GM21390 (cell line): ENCODE results near the gene GIT1.

Experiments used
- ATAC-seq: cut with Tn5 transposase; IDR thresholded peaks from one replicate; pipeline ENCODE4 v1.9.1; 2021; ENCODE audit not compliant: unreplicated experiment

The GIT1 gene

DNA sequence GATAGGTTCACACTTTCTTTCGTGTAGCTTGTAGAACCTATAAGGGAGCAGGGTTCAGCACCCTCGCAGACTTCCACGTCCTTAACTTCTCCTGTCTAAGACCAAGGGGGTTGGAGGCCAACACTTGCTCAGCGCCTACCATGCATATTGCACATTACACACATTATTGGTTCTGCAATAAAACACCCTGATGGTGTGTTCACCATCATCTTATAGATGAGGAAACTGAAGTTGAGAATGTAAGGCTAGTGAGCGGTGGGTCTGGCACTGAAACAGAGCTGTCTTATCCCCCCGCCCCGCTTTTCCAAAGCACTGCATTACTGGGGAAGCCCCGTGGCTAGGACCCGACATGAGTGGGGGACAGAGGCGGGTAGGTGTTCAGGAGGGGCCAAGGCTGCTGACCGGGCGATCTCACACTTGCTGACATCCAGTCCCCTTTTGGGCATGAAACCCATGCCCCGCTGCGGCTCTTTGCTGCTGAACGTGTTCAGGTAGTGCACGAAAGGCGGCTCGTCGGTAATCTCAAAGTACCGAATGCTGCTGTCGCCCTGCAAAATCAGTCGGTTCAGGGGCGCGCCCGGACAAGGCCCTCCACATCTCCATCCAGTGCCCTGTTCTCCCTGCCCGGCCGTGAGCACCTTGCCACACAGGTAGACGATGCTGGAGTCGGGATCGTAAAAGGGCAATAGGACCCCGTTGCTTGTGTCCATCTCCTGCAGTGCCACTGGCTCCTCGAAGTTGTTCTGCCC is 27.0 kb upstream of the GIT1 start:
- ATAC-seq, result no peak

DNA sequence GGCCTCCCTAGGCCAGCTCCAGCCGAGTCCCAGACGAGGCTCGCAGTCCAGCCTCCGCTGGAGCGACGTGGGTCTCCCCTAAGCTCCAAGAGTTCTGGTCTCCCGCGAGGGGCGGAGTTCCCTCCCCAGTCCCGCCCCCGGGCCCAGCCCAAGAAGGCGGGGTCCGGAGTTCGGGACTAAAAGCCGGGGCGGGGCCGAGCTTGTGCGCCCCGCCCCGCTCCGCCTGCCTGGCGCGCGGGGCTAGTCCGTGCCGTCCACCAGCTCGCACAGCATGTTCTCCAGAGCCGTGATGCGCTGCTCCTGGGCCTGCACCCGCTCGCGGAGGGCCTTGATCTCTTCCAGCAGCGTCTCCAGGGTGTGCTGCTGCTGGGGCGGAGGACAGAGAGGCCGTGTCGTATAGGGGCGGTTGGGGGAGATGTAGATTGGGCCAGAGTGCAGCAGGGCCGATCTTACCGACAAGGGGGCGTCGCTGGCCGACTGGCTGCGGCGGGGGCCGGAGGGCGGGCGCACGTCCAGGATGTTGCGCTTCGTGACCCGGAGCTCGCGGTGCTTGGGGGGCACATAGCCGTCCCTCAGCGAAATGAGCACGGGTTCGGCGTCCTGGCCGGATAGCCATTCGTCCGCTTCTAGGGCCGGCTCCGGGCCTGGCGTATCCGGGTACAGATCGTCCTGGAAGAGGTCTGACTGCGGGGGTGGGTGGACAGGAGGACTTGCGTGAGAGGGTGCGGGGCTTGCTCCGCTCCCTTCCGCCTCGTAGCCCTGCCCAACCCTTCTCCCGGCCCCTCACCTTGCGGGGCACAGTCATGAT is 26.2 kb upstream of the GIT1 start:
- peak; percentile 58 for ATAC-seq

DNA sequence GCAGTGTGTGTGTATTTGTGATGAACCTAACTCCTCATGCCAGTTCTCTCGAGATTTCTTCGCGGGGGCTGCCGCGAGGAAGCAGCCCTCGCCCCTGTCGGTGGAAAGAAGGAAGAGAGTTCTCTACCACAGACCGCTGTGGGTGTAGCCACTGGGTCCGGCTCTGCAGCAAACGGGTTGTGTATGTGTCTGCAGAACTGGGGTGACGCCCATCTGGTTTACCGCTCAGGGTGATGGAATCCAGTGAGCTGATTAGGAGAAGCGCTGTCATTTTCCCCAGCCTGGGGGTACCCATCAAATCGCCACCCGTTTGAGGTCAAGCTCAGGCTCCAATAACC is 25.6 kb upstream of the GIT1 start:
- no peak for ATAC-seq

DNA sequence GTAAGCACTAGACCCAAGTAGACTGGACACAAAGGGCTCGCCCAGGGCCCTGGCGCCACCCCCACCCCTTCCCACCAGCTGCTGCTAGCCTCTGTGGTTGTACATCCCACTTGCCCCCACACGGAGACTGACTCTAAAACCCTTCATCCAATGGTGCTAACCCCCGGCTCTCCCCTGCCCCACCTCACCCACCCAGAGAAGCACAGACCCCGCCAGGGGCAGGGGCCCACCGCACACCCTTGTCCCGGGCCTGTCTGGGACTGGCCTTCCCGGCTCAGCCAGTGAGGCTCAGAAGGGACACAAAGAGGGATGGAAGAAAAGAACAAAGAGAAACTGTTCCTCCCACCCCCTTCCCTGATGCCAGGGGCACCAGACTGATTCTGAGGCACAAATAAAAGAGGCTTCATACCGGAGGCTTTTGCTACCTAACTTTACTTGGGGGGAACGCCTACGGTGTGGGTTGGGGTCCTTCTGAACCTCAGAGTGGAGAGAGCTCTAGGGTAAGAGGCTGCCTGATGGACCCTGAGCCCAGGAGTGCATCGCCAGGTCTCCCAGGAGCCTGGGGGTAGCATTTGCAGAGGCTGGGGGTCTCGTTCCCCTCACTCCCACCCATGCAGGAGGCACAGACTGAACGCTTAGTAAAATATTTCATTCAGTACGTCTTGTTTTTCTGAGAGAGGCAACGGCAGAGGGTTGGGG is 25.1 kb upstream of the GIT1 start:
- no peak for ATAC-seq

DNA sequence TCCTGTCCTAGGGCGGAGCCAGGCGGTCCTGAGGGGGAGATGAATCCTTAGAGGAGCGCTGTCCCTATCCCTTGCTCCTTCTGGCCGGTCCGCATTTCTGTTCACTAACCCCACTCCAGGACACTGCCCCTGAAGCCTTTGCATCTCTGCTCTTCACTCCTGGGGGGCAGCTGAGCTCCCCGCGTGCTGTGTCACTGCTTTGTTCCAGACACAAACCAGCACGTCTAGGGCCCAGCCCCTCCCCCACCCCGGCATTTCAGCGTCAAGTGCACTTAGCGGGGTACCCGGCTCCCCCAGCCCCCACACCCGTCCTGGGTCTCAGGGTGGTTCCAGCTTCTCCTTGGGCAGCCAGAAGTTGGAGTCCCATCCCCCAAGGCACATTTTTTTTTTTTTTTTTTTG is 24.4 kb upstream of the GIT1 start:
- no peak for ATAC-seq

DNA sequence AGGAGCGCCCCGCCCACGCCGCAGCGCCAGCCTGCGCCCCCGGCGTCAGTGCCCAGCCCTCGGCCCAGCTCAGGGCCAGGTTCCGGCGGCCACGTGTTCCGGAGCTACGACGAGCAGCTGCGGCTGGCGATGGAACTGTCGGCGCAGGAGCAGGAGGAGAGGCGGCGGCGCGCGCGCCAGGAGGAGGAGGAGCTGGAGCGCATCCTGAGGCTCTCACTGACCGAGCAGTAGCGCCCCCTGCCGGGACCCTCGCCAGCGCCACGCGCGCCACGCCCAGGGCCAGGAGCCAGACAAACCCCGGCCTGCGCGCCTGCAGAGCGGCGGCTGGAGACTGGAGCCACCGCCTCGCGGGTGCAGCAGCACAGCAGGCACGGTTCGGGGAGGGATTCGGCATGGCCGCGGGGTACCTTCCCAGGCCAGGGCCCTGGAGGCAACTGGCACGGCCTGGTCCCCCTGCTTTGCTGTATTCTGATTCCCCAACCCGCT is 23.9 kb upstream of the GIT1 start:
- ATAC-seq, result no peak

DNA sequence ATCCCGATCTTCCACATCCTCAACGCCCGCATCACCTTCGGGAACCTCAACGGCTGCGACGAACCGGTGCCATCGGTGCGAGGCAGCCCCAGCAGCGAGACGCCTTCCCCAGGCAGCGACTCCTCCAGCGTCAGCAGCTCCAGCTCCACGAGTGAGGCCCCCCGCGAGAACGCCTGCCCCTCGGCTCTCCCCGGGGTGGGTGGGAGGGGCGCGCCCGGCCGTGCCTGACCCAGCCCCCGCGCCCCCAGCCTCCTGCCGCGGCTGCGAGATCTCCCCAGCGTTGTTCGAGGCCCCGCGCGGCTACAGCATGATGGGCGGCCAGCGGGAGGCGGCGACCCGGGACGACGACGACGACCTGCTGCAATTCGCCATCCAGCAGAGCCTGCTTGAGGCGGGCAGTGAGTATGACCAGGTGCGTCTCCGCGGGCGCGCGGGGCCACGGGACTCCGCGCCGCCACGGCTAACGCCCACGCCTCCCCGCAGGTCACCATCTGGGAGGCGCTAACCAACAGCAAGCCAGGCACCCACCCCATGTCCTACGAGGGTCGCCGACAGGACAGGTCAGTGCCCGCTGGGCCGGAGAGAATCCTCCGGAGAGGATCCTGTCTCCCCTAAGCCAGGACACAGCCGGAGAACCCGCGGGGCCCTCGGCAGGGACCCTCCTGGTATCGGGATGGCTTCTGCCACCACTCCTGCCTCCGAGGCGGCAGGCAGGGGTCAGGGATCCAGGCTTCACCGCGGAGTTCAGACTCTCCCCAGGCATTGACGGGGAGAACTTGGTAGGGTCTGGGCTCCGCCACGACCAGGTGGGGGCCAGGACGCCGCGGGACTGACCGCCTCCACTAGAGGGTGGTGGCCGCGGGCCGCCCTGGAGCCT is 23.2 kb upstream of the GIT1 start:
- ATAC-seq, result no peak

DNA sequence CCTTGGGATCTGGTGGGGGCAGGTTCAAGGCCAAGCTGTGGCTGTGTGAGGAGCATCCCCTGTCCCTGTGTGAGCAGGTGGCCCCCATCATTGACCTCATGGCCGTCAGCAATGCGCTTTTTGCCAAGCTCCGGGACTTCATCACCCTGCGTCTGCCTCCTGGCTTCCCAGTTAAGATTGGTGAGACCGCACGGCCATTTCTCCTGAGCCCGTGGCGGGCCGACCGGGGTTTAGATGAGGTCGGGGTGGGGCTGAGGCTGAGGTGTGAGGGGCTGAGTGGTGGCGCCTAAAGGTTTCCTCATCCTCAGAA is 22.6 kb upstream of the GIT1 start:
- no peak for ATAC-seq

DNA sequence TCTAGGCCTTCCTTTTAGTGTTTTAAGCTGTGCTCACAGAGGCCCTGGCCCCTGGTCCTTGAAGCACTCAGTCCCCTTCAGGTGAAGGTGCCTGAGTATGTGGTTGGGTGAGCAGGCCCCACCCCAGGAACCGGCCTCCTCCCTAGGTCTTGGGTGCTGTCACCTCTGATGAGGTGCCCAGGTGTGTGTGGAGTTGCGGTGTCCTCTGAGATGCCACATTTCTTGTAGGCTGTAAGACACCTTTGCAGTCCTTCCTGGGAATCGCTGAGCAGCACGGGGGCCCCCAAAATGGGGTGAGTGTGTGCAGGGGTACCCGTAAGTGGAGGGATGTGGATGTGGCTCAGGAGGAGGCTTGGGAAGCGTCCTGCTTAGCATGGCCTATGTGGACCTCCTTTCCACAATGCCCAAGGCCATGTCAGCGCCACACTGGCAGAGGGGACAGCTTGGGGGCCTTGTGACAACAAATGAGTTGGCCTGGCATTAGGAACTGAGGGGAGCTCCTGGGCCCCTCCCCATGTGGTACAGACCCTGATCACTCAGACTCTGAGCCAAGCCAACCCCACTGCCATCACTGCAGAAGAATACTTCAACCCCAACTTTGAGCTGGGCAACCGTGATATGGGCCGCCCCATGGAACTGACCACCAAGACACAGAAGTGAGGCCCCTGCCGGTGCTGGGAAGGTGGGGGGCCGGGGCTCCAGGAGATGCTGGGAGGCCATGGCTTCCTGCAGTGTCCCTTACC is 22.1 kb upstream of the GIT1 start:
- no peak for ATAC-seq

DNA sequence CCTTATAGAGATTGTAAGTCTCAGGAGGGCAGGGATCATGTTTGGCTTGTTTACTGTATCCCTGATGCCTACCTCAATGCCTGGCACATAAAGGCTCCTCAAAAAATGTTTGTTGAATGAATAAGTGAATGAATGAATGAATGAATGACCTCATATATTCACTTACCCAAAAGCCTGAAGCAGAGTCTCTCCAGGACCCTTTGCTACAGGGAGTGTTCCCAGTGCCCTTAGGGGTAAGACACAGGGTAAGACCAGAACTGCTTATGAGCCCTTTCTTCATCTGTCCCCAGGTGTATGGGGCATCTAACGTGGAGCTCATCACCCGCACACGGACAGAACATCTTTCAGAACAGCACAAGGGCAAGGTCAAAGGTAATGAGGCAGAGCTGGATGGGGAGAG is 20.9 kb upstream of the GIT1 start:
- ATAC-seq, result no peak

DNA sequence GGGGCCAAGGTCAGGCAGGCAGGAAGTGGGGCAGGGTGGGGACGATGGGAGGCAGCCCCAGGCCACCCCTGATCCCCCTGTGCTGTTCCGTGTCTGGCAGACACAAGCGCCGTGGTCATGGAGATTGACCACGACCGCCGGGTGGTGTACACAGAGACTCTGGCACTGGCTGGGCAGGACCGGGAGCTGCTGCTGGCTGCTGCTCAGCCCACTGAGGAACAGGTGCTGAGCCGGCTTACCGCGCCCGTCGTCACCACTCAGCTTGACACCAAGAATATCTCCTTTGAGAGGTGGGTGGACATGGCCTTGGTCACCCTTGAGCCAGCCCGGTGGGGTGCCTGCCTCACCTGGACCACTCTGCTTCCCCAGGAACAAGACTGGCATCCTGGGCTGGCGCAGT is 19.5 kb upstream of the GIT1 start:
- ATAC-seq, result no peak

DNA sequence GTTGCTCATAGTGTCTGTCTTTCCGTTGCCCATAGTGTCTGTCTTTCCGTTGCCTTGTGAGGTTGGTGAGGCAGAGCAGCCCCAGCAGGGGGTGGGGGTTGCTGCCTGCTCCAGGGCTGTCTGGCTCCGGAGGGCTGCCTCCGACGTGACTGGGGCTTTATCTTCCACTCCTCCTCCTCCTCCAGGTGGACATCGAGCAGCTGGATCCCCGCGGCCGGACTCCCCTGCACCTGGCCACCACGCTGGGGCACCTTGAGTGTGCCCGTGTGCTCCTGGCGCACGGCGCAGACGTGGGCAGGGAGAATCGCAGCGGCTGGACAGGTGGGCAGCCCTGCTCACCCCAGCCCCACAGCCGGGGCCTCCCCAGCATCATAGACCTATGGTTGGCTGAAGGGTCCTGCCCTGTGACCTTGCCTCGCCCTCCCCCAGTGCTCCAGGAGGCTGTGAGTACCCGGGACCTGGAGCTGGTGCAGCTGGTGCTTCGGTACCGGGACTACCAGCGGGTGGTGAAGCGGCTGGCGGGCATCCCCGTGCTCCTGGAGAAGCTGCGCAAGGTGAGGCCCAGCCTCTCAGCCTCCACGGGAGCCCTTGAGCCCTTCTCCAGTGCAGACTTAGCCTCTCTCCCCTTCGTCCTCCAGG is 18.2 kb upstream of the GIT1 start:
- no peak for ATAC-seq

DNA sequence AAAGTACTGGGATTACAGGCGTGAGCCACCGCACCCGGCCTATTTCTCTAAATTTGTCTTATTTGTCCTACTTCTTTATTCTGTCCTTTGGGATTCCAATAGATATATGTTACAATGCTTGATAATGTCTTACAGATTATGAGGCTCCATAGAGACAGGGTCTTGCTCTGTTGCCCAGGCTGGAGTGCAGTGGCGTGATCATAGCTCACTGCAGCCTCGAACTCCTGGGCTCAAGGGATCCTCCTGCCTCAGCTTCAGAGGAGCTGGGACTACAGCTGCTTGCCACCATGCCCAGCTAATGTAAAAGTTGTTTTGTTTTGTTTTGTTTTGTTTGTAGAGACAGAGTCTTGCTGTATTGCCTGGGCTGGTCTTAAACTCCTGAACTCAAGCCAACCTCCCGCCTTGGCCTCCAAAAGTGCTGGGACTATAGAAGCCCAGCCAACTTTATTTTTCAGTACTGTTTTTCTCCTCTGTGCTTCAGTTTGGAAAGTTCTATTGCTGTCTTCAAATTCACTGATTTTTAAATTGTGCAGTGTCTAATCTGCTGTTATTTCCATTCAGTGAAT is 13.7 kb upstream of the GIT1 start:
- ATAC-seq, result no peak

DNA sequence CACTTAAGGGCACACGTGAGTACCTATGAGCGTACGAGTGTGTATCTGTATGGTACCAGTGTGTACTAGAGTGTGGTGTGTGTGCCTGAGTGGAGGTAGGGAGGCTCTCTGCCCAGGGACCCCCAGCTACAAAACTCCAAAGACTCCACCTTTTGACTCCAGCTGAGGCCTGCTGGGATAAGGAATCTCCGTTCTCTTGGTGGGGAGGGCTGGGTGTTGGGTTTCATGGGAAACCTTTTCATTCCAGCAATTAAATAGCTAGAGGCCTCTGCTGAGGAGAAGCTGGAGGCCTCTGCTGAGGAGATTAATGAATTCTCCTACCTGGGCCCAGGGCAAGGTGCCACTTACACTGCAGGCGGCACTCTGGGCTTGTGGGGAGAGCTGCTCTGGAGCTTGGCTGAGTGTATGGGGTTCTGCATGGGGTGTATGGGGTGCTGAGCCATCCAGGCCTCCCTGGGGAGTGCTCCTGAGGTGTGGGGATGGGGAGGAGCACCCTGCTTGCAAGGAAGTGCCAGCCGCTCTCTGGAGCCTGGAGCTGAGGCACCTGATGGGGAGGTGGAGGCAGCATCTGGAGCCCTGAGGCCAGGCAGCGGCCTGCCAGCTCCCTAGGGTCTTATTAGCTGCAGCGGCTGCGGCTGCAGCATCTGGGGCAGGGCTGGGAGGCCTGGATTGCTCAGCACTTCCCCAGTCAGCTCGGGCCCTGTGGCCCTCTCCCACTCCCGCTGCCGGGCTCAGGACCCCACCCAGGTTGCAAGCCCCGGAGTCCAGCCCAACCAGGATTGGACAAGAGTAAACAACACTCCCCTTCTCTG is 8.1 kb upstream of the GIT1 start:
- no peak for ATAC-seq

DNA sequence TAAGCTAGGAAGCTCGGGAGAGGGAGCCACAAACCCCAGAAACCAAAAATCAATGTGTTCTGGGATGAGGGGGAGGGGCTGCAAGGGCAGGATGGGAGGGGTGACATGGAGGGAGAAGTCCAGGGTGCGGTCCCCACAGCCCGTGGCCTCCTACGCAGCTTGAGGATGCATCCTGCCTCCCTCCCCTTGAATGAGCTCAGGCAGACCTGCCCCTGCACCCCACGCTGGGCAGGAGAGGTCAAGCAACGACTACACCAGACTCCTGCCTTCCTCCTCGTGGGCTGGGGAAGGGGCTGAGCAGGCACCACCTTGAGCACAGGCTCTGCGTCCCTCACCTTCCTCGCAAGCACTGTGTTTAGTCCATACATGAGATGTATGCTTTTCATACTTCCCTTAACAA is 7.4 kb upstream of the GIT1 start:
- ATAC-seq, result no peak

DNA sequence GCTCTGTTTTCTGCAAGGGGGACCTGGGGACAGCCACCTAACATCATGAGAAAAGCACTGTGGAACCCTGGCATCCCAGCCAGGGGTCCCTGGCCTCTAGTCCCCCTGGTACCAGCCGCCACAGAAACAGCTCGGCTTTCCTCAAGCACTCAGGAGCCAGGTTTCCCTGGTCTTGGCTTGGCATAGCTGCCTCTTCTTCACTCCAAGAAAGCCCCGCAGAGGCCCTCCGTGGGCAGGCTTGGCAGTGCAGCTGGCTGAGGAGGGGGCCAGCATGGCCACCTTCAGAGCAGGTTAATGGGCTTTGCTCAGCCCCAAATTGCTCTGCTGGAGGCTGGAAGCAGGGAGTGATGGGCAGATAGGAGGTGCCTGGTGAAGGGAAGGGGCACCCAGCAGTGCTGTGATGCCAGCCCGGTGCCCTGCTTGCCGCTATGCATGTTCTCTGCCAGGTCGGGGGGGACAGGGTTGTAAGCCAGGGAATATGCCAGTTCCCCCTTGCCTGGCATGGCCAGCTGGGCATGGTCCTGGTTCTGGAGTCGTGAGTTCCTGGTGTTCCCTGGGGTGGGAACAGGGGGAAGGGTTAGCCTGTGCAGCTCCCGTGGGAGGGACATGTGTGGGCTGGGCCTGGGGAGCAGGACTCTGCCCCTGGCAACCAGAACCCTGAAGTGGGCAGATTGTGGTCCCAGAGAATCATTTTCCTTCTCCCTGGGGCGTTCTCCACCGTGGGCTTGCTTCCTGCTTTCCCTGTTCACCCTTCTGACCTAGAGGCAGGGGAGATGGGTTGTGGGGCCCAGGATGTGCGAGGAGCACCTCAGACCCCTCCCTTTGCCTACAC is 6.7 kb upstream of the GIT1 start:
- ATAC-seq, result no peak

DNA sequence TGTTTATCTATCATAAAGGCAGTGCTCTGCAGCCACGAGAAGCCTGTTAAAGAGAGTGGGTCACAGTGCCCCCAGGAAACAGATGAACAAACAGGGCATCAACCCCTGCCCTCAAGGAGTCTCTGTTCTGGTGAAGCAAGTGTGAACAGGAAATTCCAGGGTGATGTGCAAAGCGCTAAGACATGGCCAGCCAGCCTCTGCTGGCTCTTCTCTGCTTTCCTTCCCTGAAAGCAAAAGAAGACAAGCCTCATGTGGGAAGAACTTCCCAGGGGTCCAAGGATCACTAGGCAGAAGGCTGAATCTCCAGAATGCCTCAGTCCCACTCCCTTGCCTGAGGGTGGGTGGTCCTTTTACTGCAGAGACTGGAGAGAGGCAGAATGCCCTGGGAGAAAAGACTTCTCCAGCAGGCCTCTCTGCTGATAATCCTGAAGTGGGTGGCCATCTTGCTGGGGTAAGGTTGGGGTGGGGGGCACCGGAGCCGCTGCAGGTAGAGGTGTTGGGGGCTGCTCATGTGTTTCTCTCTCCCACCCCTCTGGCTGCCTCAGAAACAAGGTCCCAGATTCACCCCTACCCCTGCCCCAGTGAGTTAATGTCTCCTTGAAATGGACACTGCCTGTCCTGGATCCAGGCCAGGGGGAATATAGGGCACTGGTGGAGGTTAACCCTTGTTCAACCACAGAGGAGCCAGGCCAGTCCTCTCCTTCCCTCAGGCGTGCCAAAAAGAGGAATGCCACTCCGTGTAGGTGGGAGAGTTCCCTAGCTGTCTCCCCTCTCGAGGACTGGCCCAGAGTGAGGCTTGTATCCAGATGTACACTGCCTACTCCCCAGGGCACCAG is 5.9 kb upstream of the GIT1 start:
- no peak for ATAC-seq
